Chondrocyte (in vitro differentiated cells): ENCODE results near the gene GRN. TPM values are rescaled to one million over a fixed set of nuclear protein-coding genes. Genes with fewer than 3 reads are reported as not detected.
"Not testable (repeated sequence)": the region's sequence is repeated elsewhere in the genome, so short reads cannot be mapped to it uniquely, and the experiment has no call there.

Experiments used
- DNase-seq: peaks from one replicate; pipeline ENCODE4 v3.0.0; 2021; ENCODE audit warnings: mixed read lengths, low spot score
- H3K27ac Mint-ChIP-seq: one replicate; pipeline ENCODE4 v1.8.0; 2021; ENCODE audit warnings: mild to moderate bottlenecking, moderate library complexity, mixed read lengths; ENCODE audit not compliant: unreplicated experiment
- H3K27me3 Mint-ChIP-seq: 2 replicates; pipeline ENCODE4 v1.8.0; 2021; ENCODE audit warnings: low read depth, mixed read lengths
- H3K36me3 Mint-ChIP-seq: 2 replicates; pipeline ENCODE4 v1.8.0; 2021; ENCODE audit warnings: low read depth, mixed read lengths
- H3K4me1 Mint-ChIP-seq: 2 replicates; pipeline ENCODE4 v1.8.0; 2021; ENCODE audit warnings: low read depth, mild to moderate bottlenecking, mixed read lengths
- H3K4me3 Mint-ChIP-seq: one replicate; pipeline ENCODE4 v1.8.0; 2021; ENCODE audit warnings: mild to moderate bottlenecking, moderate library complexity, mixed read lengths; ENCODE audit not compliant: unreplicated experiment
- H3K9me3 Mint-ChIP-seq: 2 replicates; pipeline ENCODE4 v1.8.0; 2021; ENCODE audit warnings: low read depth, mixed read lengths
- CTCF ChIP-seq: fragments of 200-600 bp; sonication (generic); IDR thresholded peaks from 2 replicates; pipeline ENCODE4 v1.5.0; 2021; ENCODE audit warnings: antibody characterized with exemption, mild to moderate bottlenecking, moderate library complexity
- total RNA-seq: library from RNA; stranded (reverse); gene quantifications from 3 replicates; pipeline ENCODE4 v1.2.1, GENCODE V29; 2021

The GRN gene
- total RNA-seq, 1 donor from 2014 or later = 342 TPM

GRCh38 chr17:44334727-44335126 lies 10.4 kb upstream of the GRN start:
- Mint-ChIP-seq H3K4me3 (no peak overlapping the region), H3K9me3 (no peaks in the 10 kb centered on the region), H3K27ac (no peak overlapping the region), H3K36me3 (no peaks in the 10 kb centered on the region), H3K4me1 (peaks cover 3% of the 10 kb centered on the region), H3K27me3 (peaks cover 2% of the 10 kb centered on the region)
- no peak for DNase-seq
- TF ChIP-seq CTCF = no peak

GRCh38 chr17:44335564-44335963 lies 9.5 kb upstream of the GRN start:
- no peak overlapping the region for H3K27ac Mint-ChIP-seq
- H3K36me3 Mint-ChIP-seq = no peaks in the 10 kb centered on the region
- H3K27me3 Mint-ChIP-seq = peaks cover 2% of the 10 kb centered on the region
- peaks cover 3% of the 10 kb centered on the region for H3K4me1 Mint-ChIP-seq
- no peak for DNase-seq
- H3K9me3 Mint-ChIP-seq = no peaks in the 10 kb centered on the region
- TF ChIP-seq CTCF = no peak
- H3K4me3 Mint-ChIP-seq = no peak overlapping the region

- Mint-ChIP-seq H3K4me3 (no peak overlapping the region), H3K27ac (no peak overlapping the region), H3K27me3 (peaks cover 2% of the 10 kb centered on the region), H3K4me1 (peaks cover 3% of the 10 kb centered on the region), H3K9me3 (no peaks in the 10 kb centered on the region), H3K36me3 (no peaks in the 10 kb centered on the region)
- DNase-seq = no peak
- no peak for TF ChIP-seq CTCF
Observed at GRCh38 chr17:44335968-44336367, 9.1 kb upstream of the GRN start.

GRCh38 chr17:44338702-44339101 lies 6.4 kb upstream of the GRN start:
- Mint-ChIP-seq H3K9me3 (no peaks in the 10 kb centered on the region), H3K4me3 (no peak overlapping the region), H3K27me3 (peaks cover 10% of the 10 kb centered on the region), H3K27ac (no peak overlapping the region), H3K4me1 (no peaks in the 10 kb centered on the region), H3K36me3 (no peaks in the 10 kb centered on the region)
- no peak for TF ChIP-seq CTCF
- DNase-seq = no peak

GRCh38 chr17:44340553-44340952 lies 4.5 kb upstream of the GRN start:
- not testable (repeated sequence) for H3K36me3 Mint-ChIP-seq, DNase-seq, H3K9me3 Mint-ChIP-seq, H3K4me3 Mint-ChIP-seq, H3K27me3 Mint-ChIP-seq, H3K4me1 Mint-ChIP-seq, H3K27ac Mint-ChIP-seq

GRCh38 chr17:44343510-44344209 lies 1.4 kb upstream of the GRN start:
- no peaks in the 10 kb centered on the region for H3K36me3 Mint-ChIP-seq
- no peaks in the 10 kb centered on the region for H3K9me3 Mint-ChIP-seq
- no peak for TF ChIP-seq CTCF
- peaks cover 7% of the 10 kb centered on the region for H3K27me3 Mint-ChIP-seq
- H3K27ac Mint-ChIP-seq = no peak overlapping the region
- no peak for DNase-seq
- H3K4me3 Mint-ChIP-seq = no peak overlapping the region
- H3K4me1 Mint-ChIP-seq = peaks cover 14% of the 10 kb centered on the region
